A673 (cell line): Measurements from ENCODE around the gene PPP1CA.

Experiments used
- CTCF ChIP-seq: fragments of 300-800, 200-600 bp; sonication (generic); conservative IDR thresholded peaks from 2 replicates; pipeline ENCODE4 v1.5.1; 2017; ENCODE audit warnings: low read depth, mild to moderate bottlenecking, antibody characterized with exemption, low read length, moderate library complexity, mixed read lengths
- EZH2 ChIP-seq: fragments of 200-600 bp; sonication (generic); IDR thresholded peaks from 2 replicates; pipeline ENCODE4 v1.6.1; 2017; ENCODE audit warnings: borderline replicate concordance, low read depth, mild to moderate bottlenecking, mixed read lengths, antibody characterized with exemption, low read length; ENCODE audit not compliant: poor library complexity, severe bottlenecking

GRCh38 chr11:67393990-67394389 lies 7.7 kb downstream of the PPP1CA start:
- no peak for TF ChIP-seq CTCF
- TF ChIP-seq EZH2: no peak
